NCI-H146 treated with DMSO at 0.1 percent for 48 hours (cell line): ENCODE measurements around the gene SESN3.

Source experiments
- DNase-seq: peaks from one replicate; lab custom pipeline; 2025; ENCODE audit not compliant: unreplicated experiment; lab: John Stamatoyannopoulos, UW

SESN3 gene

DNA sequence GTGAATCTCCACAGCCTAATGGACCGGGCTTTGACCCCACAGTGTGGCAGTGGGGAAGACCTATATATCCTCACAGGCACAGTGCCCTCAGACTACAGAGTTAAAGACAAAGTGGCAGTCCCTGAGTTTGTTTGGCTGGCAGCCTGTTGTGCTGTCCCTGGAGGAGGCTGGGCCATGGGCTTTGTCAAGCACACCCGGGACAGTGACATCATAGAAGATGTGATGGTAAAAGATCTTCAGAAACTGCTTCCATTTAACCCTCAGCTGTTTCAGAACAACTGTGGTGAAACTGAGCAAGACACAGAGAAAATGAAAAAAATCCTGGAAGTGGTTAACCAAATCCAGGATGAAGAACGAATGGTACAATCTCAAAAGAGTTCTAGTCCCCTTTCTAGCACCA, 102.4 kb downstream of the SESN3 start:
- no peak for DNase-seq

- no peak for DNase-seq
Observed at GRCh38 chr11:95123556-95123955, 107.4 kb downstream of the SESN3 start.

GRCh38 chr11:95121698-95122097, 109.3 kb downstream of the SESN3 start:
- no peak for DNase-seq

GRCh38 chr11:95119361-95120060, 111.5 kb downstream of the SESN3 start:
- no peak for DNase-seq

DNA sequence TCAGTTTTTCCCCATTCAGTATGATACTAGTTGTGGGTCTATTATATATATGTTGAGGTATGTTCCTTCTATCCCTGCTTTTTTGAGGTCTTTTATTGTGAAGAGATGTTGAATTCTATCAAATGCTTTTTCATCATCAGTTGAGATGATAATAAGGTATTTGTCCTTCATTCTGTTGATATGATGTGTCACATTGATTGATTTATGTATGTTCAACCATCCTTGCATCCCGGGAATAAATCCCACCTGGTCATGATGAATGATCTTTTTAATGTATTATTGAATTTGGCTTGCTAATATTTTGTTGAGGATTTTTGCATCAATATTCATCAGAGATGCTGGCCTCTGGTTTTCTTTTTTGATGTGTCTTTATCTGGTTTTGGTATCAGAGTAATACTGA, 115.4 kb downstream of the SESN3 start:
- DNase-seq, result no peak
